Endothelial cell of umbilical vein (primary cell): ENCODE measurements around the gene F8.

Experiments used
- CTCF ChIP-seq, 2 donors: IDR thresholded peaks; 1 replicate in 1 of 2; 2 replicates in 1 of 2; pipeline ENCODE4 v1.5.1; 2011; ENCODE audit warnings: low read length in 2 of 2, mild to moderate bottlenecking in 2 of 2, moderate library complexity in 2 of 2, control low read depth in 1 of 2, inconsistent platforms in 1 of 2, low read depth in 1 of 2; ENCODE audit not compliant: insufficient read depth in 1 of 2; ENCODE audit errors: extremely low read depth in 1 of 2
- MAX ChIP-seq: IDR thresholded peaks from 2 replicates; pipeline ENCODE4 v1.6.1; 2011; ENCODE audit not compliant: insufficient read depth, insufficient read length
- POLR2A ChIP-seq: IDR thresholded peaks from 2 replicates; pipeline ENCODE4 v1.6.1; 2012; ENCODE audit warnings: low read depth, mild to moderate bottlenecking, control low read depth, low read length
- POLR2AphosphoS5 ChIP-seq: IDR thresholded peaks from 2 replicates; pipeline ENCODE4 v1.6.1; 2012; ENCODE audit warnings: low read depth, mild to moderate bottlenecking, control low read depth, low read length, moderate library complexity; ENCODE audit not compliant: insufficient read depth

DNA sequence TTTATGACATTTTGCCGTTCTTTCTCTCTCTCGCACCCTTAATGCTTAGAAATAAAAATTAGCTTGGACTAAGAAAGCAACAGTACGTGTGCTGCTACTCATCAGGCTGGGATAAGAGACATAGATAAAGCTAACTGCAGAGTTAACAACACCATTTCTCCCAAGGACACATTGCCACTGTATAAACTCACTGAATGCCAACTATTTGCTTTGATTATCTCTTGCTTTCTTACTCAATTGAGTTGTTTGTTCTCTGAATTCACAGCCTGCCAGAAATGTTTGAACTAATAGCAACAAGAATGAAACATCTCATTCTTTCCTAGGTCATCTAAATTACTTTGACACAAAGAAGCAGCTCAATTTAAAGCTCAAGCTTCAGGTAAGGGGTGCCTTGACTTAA, 34.6 kb downstream of the F8 start:
- TF ChIP-seq CTCF (IDR thresholded peaks at IDR 0.05; ENCODE audit: extremely low read depth in 1 of 2, insufficient read depth in 1 of 2, low read depth in 1 of 2, low read length in 2 of 2) = no peak
- TF ChIP-seq POLR2A = no peak
- TF ChIP-seq MAX = no peak
- no peak for TF ChIP-seq POLR2AphosphoS5
